SIG-M5 treated with dmso at 0.1 percent for 504 hours (cell line): Measurements from ENCODE around the gene CEMIP.
"Not testable (repeated sequence)": the region's sequence is repeated elsewhere in the genome, so short reads cannot be mapped to it uniquely, and the experiment has no call there.

Experiments used
- DNase-seq: peaks from one replicate; lab custom pipeline; 2025; ENCODE audit not compliant: unreplicated experiment; lab: John Stamatoyannopoulos, UW

The CEMIP gene

DNA sequence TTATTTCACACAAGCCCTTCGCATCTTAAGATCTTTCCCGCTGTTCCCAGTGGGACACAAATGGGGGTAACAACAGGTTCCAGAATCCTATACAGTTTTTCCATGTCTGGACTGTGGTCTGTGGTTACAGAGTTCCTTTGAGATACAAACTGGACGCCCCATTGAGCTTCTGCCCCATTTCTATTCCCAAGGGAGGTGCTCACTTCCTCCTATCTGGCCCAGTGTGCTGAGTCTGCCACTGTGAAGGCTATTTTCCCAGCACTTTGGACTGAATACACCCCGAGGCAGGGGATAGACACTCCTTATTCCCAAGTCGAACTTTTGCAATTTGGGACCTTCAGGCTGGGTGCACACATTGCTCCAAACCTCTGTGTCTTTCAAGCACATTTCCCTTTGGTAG, 166.4 kb downstream of the CEMIP start:
- no peak for DNase-seq

DNA sequence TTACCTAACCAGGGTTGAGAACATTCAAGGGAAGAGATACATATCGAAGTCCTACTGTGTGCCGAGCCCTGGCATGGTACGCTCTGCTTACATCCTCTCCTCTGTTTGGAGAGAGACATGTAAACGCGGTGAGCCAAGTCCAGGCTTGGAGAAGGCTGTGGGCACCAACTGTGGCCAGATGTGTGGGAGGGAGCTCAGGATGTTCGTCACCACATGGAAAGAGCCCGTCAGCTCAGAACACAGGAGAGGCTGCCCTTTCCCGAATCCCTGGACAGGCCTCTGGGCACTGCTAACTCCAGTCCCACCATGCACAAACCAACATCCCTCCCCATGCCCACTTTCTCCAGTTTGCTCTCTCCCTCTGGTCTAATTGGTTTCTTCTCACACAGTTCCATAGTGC, 167.4 kb downstream of the CEMIP start:
- DNase-seq, result no peak

DNA sequence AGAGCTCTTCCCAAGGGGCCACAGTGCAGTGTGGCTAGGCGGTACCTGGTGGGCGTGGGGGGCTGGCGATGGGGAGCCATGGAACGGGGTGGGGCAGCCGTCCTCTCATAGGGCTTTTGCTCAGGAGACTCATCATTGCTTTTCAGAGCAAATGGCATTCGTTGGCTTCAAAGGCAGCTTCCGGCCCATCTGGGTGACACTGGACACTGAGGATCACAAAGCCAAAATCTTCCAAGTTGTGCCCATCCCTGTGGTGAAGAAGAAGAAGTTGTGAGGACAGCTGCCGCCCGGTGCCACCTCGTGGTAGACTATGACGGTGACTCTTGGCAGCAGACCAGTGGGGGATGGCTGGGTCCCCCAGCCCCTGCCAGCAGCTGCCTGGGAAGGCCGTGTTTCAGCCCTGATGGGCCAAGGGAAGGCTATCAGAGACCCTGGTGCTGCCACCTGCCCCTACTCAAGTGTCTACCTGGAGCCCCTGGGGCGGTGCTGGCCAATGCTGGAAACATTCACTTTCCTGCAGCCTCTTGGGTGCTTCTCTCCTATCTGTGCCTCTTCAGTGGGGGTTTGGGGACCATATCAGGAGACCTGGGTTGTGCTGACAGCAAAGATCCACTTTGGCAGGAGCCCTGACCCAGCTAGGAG, 169.6 kb downstream of the CEMIP start:
- no peak for DNase-seq

DNA sequence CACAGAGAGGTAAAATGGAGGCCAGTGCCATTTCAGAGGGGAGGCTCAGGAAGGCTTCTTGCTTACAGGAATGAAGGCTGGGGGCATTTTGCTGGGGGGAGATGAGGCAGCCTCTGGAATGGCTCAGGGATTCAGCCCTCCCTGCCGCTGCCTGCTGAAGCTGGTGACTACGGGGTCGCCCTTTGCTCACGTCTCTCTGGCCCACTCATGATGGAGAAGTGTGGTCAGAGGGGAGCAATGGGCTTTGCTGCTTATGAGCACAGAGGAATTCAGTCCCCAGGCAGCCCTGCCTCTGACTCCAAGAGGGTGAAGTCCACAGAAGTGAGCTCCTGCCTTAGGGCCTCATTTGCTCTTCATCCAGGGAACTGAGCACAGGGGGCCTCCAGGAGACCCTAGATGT, 170.6 kb downstream of the CEMIP start:
- DNase-seq, result no peak

DNA sequence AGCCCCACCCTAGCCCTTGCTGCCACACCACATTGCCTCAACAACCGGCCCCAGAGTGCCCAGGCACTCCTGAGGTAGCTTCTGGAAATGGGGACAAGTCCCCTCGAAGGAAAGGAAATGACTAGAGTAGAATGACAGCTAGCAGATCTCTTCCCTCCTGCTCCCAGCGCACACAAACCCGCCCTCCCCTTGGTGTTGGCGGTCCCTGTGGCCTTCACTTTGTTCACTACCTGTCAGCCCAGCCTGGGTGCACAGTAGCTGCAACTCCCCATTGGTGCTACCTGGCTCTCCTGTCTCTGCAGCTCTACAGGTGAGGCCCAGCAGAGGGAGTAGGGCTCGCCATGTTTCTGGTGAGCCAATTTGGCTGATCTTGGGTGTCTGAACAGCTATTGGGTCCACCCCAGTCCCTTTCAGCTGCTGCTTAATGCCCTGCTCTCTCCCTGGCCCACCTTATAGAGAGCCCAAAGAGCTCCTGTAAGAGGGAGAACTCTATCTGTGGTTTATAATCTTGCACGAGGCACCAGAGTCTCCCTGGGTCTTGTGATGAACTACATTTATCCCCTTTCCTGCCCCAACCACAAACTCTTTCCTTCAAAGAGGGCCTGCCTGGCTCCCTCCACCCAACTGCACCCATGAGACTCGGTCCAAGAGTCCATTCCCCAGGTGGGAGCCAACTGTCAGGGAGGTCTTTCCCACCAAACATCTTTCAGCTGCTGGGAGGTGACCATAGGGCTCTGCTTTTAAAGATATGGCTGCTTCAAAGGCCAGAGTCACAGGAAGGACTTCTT, 171.3 kb downstream of the CEMIP start:
- no peak for DNase-seq

DNA sequence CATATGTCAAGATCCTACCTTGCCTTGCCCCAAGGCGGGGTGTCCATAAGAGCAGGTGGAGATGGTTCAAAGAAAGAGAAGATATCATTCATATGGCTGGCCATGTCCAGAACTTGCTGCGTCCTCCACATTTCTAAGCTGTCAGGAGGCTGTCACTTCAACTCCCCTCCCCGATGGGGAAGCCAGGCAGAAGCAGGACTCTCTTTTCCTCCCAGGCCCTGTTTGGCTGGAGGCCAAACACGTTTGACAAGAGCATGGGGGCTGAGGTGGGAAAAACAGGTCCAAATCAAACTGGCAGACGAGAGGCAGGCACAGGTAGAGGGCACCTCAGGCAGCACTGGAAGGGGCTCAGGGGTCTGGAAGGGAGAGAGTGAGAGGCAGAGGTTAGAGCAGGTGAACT, 172.8 kb downstream of the CEMIP start:
- no peak for DNase-seq

DNA sequence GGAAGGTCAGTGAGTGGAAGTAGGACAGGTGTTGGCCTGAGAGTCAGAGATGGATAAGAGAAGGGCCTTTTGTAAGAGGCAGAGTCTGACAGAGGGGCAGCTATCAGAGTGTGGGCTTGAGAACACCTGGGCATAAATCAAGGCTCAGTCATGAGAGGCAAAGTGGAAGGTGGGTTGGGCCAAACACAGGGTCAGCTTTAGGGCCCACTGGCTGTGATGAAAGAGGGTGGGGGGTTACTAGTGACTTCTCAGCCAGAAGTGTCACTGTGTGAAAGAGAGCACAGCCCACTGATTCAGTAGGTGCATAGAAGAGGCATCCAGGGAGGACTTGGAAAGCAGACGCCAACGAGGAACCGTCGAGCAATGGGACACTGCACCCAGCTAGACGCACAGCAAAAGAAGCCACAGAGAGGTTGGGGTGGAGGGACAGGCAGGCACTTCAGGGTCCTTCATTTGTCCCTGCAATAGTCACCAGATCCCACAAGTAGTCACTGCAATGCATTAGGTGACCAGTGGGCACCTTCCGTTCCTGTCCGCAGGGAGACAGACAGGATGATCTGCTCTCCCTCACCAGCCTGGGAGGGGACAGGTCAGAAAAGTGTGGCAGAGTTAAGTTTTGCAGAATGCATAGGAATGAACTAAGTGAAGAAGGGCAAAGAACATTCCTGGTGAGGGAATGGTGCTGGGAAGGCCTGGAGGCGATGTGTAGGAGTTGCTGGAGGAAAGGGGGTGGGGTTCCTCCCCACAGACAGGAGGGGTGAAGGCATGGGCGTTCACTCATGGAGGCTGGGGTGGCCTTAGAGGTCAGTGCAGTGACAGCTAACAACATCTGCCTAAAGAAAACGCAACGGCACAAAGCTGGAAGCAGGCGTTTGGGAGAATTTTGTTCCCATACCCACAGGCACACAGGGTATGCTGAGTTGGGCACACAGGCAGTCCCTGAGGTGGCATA, 174.1 kb downstream of the CEMIP start:
- DNase-seq, result no peak

DNA sequence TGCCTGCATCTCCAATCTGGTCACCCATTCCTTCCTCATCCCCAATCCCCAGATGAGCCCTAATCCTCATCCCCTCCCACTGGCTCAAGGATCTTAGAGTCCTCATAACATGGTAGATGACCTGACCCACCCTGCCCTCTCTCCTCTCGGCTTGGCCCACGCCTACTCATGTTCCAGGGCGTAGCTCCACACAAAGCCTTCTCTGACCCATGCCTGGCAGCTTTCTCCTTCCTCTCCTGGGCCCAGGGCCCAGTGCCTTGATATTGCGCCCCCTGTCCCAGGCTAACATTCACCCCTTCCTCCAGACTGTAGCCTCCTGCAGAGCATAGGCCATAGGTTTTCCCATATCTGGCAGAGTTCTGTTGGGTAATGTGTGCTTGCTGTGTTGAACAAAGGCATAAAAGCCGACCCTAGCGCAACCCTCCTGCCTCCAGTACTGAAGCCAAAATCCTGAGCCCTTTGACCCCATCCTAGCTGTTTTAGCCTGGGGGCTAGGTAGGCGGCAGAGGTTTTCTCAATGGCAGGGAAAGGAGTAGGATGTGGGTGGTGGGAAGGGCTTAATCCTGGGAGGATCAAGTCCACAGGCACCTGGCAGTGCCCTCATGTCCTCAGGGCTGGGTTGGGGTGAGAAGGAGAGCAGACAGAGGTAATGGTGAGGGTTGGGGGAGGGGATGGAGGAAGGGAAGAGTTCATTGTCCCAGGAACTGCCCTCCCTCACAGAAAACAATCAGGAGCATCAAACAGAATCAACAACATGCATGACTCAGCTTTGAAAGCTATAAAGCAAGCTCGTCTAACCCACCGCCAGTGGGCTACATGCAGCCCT, 175.0 kb downstream of the CEMIP start:
- no peak for DNase-seq

DNA sequence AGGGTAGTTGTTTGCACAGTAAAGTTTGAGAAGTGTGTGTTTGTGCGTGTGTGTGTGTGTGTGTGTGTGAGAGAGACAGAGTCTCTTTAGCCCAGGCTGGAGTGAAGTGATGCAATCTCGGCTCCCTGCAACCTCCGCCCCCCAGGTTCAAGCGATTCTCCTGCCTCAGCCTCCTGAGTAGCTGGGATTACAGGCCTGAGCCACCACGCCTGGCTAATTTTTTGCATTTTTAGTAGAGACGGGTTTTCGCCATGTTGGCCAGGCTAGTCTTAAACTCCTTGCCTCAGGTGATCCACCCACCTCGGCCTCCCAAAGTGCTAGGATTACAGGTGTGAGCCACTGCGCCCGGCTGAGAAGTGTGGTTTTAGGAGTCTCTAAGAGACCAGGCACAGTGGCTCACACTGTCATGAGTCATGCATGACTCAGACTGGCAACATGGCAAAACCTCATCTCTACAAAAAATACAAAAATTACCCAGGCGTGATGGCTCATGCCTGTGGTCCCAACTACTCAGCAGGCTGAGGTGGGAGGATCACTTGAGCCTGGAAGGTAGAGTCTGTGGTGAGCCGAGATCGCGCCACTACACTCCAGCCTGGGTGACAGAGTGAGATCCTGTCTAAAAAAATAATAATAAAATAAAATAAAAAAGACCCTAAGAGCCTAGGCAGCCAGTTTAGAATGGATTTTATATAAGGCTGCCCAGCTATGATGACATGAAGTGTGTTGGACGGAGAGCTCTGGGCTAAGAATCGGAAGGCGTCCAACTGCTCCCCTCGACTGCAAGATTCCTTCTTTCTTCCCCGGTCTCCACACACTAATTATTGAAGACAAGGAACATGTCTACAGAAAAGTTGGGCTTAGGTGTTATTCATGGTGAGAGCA, 176.6 kb downstream of the CEMIP start:
- DNase-seq, result peak; percentile 57

DNA sequence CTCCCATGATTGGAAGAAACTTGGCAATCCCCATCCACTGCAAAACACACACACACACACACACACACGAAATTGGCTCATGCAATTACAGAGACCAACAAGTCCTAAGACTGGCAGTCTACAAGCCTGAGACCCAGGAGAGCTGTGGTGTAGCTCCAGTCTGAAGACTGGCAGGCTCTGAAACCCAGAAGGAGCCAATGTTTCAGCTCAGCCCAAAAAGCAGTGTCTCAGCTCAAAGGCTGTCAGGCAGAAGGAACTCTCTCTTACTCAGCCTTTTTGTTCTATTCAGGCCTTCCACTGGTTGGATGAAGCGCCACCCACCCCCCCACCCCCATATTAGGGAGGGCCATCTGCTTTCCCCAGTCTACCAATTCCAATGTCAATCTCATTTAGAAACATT, 178.4 kb downstream of the CEMIP start:
- DNase-seq, result no peak

DNA sequence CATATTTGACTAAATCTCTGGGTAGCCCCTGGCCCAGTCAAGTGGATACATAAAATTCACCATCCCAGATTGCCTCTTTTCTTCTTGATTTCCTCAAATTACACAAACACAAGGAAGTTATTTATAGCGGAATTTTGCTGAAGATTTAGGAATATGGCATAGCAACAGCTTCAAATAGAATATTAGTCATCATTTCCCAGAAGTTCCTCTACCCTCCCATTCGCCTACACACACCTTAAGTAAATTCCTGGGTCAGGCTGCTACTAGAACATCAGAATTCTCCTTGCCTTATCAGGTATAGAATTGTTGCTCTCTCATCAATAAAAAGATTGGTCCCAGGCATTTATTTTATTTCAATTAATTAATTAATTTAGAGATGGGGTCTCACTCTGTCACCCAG, 178.8 kb downstream of the CEMIP start:
- DNase-seq, result no peak

DNA sequence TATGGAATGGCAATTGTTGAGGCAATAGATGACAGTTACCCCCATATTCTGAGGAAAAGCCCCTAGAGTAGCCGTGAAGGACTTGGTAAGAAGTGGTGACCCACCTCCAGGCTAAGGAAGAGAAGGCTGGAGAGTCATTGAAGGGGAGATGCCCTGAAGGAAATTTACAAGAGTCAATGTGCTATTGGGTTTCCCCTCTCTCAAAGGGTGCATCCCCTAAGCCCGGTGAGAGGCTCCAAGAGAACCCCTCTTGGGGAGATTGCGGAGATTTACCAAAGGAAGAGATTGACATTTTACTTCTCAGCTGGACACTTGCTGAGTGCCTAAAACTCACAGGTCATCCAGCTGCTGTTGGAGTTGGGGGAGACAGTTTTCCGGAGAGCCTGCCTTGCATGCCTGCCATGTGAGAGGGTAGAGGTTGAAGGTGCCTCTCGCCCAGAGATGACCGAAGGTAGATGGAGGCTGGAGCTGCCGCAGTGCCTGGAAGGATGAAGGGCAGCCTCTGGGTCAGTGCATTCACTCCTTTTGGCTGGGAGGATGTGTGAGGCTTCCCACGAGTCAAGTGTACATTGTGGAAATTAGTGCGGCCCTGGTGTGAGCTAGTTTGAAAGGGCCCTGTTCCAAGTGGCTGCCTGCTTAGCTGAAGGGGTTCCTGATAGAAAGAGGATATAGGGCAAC, 179.8 kb downstream of the CEMIP start:
- no peak for DNase-seq

DNA sequence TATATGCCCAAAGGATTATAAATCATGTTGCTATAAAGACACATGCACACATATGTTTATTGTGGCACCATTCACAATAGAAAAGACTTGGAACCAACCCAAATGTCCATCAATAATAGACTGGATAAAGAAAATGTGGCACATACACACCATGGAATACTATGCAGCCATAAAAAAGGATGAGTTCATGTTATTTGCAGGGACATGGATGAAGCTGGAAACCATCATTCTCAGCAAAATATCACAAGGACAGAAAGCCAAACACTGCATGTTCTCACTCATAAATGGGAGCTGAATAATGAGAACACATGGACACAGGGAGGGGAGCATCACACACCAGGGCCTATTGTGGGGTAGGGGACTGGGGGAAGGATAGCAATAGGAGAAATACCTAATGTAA, 186.3 kb downstream of the CEMIP start:
- not testable (repeated sequence) for DNase-seq

DNA sequence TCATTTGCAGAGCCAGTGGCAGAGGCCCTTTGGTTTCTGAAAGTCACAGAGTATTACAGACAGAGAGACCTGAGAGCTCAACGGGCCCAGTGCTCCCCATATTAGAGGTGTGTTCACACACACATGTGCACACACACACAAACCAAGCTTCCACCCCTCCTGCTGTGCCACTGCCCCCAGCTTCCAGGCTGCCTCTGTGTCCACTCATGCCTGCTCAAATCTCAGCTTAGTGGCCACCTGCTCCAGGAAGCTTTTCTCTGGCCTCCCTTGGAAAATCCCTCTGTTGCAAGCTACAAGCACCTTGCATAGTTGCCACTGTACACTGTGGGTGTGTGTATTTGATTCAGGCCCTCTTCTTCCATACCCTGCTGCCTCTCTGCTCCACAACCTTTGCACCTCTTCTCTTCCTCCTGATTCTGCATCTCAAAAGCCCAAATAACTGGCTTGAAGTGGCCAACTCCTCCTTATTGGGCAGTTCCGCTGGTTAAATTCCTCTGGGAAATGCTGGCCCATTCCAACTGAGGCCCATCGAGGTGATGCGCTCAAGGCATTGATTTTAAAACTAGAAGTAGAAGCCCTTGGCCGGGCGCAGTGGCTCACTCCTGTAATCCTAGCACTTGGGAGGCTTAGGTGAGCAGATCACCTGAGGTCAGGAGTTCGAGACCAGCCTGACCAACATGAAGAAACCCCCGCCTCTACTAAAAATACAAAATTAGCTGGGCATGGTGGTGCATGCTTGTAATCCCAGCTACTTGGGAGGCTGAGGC, 187.4 kb downstream of the CEMIP start:
- DNase-seq, result no peak

DNA sequence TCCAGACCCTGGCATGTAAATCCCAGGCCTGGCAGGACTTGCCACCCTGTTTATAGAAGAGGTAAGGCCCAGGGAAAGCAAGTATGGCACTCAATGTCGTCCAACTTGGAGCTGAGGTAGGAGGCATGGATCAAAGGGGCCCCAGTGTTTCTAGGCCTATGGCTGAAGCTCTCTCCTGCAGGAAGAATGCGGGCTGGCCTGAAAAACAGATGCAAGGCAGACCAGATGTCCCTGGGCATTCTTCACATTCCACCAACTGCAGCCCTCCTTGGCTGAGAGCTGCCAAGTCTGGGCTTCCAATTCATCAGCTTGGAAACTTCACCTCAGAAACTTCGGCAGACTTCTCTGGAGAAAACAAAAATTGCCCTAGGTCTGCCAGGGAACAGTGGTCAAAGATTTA, 188.3 kb downstream of the CEMIP start:
- DNase-seq, result no peak

DNA sequence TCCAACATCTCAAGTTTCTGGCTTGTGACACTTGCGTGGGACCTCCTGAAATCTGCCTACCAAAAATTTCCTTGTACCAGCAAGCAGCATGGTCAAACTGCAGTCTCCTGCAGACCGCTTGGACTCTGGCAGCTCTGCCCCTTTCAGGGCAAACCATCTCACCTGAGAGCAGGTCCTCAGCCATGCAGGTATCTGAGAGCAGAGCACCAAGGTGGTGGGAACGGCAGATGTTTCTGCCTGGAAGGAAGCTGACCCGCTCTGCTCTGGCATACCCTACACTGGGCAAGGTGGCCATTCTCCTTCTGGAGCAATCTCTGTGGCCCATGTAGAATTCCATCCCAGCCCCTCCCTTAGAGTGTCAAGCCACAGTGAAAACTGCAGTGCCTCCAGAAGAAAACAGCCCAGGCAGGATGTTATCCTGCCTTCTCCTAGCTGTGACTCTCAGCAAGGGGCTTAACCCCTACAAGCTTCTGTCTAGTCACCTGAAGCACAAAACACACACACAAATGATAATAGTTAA, 188.9 kb downstream of the CEMIP start:
- DNase-seq, result no peak

DNA sequence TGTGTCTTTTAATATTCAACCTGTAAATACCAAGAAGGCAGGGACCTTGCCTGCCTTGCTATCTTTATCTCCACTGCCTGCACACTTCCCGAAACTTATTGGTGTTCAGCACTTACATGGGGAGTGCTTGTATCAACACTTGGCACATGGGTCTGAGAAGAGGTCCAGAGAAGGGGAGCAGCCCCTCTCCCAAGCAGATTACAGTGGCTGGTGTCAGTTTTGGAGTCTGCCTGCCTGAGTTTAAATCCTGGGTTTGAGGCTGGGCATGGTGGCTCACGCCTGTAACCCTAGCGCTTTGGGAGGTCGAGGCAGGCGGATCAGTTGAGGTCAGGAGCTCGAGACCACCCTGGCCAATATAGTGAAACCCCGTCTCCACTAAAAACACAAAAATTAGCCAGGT, 190.1 kb downstream of the CEMIP start:
- DNase-seq, result no peak

DNA sequence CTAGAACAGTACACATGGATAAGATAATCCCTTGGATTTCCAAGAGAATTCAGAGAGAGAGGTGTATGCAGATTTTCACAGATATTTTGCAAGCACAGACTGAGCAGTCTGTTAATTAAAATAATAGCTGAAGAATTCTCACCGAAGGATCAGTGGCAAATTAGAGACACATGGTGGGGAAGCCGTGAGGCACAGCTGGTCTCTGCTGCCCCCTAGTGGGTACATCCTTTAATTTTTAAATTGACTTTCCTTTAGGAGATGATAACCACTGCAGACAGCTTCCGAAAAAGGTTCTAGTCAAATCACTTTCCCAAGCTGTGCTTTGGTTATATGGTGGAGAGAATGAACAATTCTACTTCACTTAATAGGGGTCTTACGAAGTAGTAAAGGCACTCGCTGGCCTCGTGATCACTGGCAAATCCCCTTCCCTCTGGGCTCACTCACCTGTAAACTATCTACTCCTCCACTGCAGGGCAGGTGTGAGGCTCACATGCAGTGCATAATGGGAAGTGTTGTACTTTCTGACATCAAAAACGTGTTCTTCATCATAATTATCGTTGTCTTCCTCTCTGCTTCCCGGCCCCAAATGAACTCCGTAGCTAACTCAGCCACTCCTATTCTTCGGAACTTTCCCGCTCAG, 191.0 kb downstream of the CEMIP start:
- peak; percentile 44 for DNase-seq
